Cardiac muscle cell (in vitro differentiated cells and primary cell): ENCODE measurements around the gene TACSTD2. TPM values are rescaled to one million over a fixed set of nuclear protein-coding genes. Genes with fewer than 3 reads are reported as not detected.
"Not testable (repeated sequence)": the region's sequence is repeated elsewhere in the genome, so short reads cannot be mapped to it uniquely, and the experiment has no call there.

ENCODE experiments used
- DNase-seq, 2 donors: peaks; one replicate each; pipeline versions ENCODE4 v3.0.0 to v3.0.0-alpha.2; 2010 to 2017; ENCODE audit warnings: low read depth in 1 of 2, low spot score in 1 of 2
- H3K27ac ChIP-seq: fragments of 200-600 bp; sonication (generic); 2 replicates; pipeline ENCODE4 v1.5.1; 2016
- H3K27me3 ChIP-seq: fragments of 200-600 bp; sonication (generic); 2 replicates; pipeline ENCODE4 v1.6.0; 2016; ENCODE audit warnings: control low read depth
- H3K36me3 ChIP-seq: fragments of 200-600 bp; sonication (generic); 2 replicates; pipeline ENCODE4 v1.5.1; 2016; ENCODE audit warnings: control low read depth
- H3K4me1 ChIP-seq: fragments of 200-600 bp; sonication (generic); 2 replicates; pipeline ENCODE4 v1.8.1; 2017; ENCODE audit warnings: low read depth, mild to moderate bottlenecking, mixed run types
- H3K4me3 ChIP-seq: fragments of 200-600 bp; sonication (generic); 2 replicates; pipeline ENCODE4 v1.5.1; 2016; ENCODE audit warnings: mild to moderate bottlenecking
- H3K9me3 ChIP-seq: fragments of 200-600 bp; sonication (generic); 2 replicates; pipeline ENCODE4 v1.5.1; 2017; ENCODE audit warnings: low read depth, mild to moderate bottlenecking, control low read depth
- polyA plus RNA-seq: library from polyadenylated mRNA; unstranded; fragments of >200 nt; fragmentation: Nextera tagmentation; extraction: Ambion mirVana; gene quantifications from 2 replicates; pipeline ENCODE4 v1.2.1, GENCODE V29; 2016
- total RNA-seq: library from RNA; depleted of rRNA; stranded (reverse); fragments of >200 nt; gene quantifications from 2 replicates; pipeline ENCODE4 v1.2.3, GENCODE V29; 2016
- TF ChIP-seq, protein P1 (sequence below): IDR thresholded peaks from 2 replicates; pipeline ENCODE4 v1.5.1; 2012; ENCODE audit warnings: low read depth, mild to moderate bottlenecking, low read length

Gene TACSTD2
- total RNA-seq (not detected in 2 replicates), polyA plus RNA-seq (0.05 TPM in 1 of 2 replicates, not detected in the other)

GRCh38 chr1:58576727-58577653 is at the start of gene TACSTD2:
Gene TACSTD2, minus strand, starts transcription at chr1:58577252. Its CDS starts 96 bp downstream, at chr1:58577156.
- no peaks in the 10 kb centered on the region for H3K4me1 ChIP-seq
- peaks cover 99% of the 10 kb centered on the region for H3K27me3 ChIP-seq
- no peak within 1 kb of the TSS for H3K27ac ChIP-seq
- H3K9me3 ChIP-seq, result no peaks in the 10 kb centered on the region
- H3K4me3 ChIP-seq, result no peak within 1 kb of the TSS
- TF ChIP-seq, protein P1, sequence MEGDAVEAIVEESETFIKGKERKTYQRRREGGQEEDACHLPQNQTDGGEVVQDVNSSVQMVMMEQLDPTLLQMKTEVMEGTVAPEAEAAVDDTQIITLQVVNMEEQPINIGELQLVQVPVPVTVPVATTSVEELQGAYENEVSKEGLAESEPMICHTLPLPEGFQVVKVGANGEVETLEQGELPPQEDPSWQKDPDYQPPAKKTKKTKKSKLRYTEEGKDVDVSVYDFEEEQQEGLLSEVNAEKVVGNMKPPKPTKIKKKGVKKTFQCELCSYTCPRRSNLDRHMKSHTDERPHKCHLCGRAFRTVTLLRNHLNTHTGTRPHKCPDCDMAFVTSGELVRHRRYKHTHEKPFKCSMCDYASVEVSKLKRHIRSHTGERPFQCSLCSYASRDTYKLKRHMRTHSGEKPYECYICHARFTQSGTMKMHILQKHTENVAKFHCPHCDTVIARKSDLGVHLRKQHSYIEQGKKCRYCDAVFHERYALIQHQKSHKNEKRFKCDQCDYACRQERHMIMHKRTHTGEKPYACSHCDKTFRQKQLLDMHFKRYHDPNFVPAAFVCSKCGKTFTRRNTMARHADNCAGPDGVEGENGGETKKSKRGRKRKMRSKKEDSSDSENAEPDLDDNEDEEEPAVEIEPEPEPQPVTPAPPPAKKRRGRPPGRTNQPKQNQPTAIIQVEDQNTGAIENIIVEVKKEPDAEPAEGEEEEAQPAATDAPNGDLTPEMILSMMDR, result peak; percentile 8
- peak in 1 of 2 donors; percentile 32 for DNase-seq
- no peaks in the 10 kb centered on the region for H3K36me3 ChIP-seq

GRCh38 chr1:58626293-58626692 is 49.2 kb upstream of the TACSTD2 start:
- Histone ChIP-seq H3K9me3 (no peaks in the 10 kb centered on the region), H3K4me1 (no peaks in the 10 kb centered on the region), H3K4me3 (no peak overlapping the region), H3K27me3 (no peaks in the 10 kb centered on the region), H3K36me3 (no peaks in the 10 kb centered on the region), H3K27ac (no peak overlapping the region)
- TF ChIP-seq, protein P1, result no peak
- DNase-seq, result no peak

DNA sequence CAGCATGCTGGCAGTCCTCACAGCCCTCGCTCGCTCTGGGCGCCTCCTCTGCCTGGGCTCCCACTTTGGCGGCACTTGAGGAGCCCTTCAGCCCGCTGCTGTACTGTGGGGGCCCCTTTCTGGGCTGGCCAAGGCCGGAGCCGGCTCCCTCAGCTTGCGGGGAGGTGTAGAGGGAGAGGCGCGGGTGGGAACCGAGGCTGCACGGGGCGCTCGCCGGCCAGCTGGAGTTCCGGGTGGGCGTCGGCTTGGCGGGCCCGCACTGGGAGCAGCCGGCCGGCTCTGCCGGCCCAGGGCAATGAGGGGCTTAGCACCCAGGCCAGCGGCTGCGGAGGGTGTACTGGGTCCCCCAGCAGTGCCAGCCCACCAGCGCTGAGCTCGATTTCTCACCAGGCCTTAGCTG is 46.2 kb upstream of the TACSTD2 start:
- H3K36me3 ChIP-seq, H3K9me3 ChIP-seq, H3K27ac ChIP-seq, H3K4me3 ChIP-seq, H3K27me3 ChIP-seq, DNase-seq, H3K4me1 ChIP-seq: not testable (repeated sequence)

- no peak overlapping the region for H3K4me3 ChIP-seq
- TF ChIP-seq, protein P1, result no peak
- peaks cover 8% of the 10 kb centered on the region for H3K27me3 ChIP-seq
- no peaks in the 10 kb centered on the region for H3K9me3 ChIP-seq
- no peaks in the 10 kb centered on the region for H3K36me3 ChIP-seq
- H3K4me1 ChIP-seq, result no peaks in the 10 kb centered on the region
- no peak overlapping the region for H3K27ac ChIP-seq
- no peak for DNase-seq
Observed at GRCh38 chr1:58622571-58622970, 45.5 kb upstream of the TACSTD2 start.

DNA sequence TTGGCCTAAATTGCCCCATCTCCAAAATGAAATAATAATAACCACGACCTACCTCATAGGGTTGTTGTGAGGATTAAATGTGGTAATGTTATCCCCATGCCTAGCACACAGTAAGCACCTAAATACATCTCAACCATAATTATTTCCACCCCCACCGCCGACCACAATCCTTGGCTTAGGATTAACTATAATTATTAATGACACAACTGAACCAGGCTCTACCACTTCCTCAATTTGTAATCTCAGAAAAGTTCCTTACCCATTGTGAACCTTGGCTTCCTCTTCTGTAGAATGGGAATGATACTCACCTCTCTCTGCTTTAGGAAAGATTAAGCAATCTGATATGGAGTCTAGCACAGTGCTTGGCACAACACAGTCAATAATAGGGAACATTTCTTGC is 44.3 kb upstream of the TACSTD2 start:
- Histone ChIP-seq H3K36me3 (no peaks in the 10 kb centered on the region), H3K4me1 (no peaks in the 10 kb centered on the region), H3K9me3 (no peaks in the 10 kb centered on the region), H3K27ac (no peak overlapping the region), H3K4me3 (no peak overlapping the region), H3K27me3 (peaks cover 19% of the 10 kb centered on the region)
- no peak for DNase-seq
- TF ChIP-seq, protein P1, result no peak

- DNase-seq, result no peak
- H3K9me3 ChIP-seq, result no peaks in the 10 kb centered on the region
- no peak overlapping the region for H3K4me3 ChIP-seq
- TF ChIP-seq, protein P1, result no peak
- no peaks in the 10 kb centered on the region for H3K36me3 ChIP-seq
- no peaks in the 10 kb centered on the region for H3K4me1 ChIP-seq
- H3K27me3 ChIP-seq, result peaks cover 21% of the 10 kb centered on the region
- no peak overlapping the region for H3K27ac ChIP-seq
Observed at GRCh38 chr1:58620926-58621325, 43.9 kb upstream of the TACSTD2 start.
